ENCODE results near the gene TBX15.

The TBX15 gene

DNA sequence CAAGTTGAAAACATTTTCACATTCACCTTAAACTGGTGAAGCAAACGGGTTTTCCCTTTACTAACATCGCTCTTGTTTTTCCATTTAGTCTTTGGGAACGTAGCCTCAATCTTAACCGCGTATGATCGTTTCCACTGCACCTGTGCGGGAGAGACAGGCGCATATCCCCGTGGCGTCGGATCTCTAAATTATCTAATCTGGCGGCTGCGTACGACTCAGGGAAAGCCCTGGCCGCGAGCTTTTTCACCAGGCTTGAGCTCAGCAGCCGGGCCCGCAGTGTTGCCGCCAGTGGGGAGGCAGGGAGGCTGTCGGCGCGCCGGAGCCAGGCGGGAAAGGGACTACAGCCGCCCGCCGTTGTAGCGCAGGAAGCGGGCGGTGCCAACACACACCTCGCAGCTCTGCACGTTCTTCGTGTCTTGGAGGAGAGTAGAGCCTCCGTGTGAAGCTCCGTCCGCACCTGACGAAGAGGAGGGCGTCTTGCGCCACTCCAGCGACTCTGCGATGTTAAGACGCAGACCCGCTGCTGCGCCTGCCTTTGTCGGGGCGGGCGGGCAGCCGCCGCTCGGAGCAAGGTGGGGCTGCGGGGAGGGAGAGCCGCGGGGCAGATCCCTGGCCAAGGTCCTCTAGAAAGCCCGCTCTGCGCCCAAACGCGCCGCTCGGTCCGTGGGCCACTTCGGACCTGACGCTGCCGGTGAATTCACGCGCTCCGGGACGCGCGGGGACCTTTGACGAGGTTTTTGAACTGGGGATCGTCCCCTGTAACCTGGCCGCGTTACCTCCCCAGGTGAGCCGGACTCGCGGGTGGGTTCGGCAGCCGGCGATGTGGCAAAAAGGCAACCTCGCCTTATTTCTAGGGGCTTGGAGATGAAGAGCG, 18.5 kb upstream of the TBX15 start:
- ATAC-seq (no peak), DNase-seq (ENCODE audit: low spot score in 2 of 2) (no peak)
- Mint-ChIP-seq H3K27ac (no peak overlapping the region), H3K9me3 (peaks cover 3% of the 10 kb centered on the region), H3K36me3 (peaks cover 4% of the 10 kb centered on the region), H3K4me1 (peaks cover 22% of the 10 kb centered on the region), H3K4me3 (no peak overlapping the region)

DNA sequence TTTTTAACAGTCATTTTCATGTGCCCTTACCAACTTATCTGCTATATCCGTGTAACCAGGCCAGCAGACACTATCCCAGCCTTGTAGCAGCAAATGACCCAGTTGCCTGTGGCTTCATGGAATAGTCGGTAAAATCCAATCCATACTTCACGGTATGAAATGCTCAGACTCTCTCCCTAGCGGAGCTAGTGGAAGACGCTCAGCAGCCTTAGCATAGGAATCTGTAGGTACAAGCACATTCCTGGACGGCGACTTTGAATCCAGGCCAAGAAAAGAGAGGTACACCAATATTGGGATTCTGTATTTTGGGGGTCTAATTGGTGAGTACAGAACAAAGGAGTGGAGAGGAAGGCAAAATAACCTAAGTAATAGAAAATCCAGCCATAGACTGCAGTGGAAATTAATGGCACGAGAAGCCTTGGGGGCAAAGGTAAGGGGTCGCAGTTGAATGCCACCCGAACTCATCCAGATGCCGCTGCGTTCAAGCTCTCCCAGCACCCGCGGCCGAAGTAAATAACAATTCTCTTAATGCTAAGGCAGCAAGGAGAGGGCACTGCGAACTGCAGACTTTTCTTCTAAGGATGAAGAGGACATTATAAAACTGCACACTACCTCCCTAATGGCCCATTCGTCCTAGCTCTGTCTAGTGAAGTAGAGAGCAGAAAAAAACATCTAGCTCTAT, 17.7 kb upstream of the TBX15 start:
- DNase-seq (ENCODE audit: low spot score in 2 of 2) (no peak), ATAC-seq (no peak)
- Mint-ChIP-seq H3K27ac (no peak overlapping the region), H3K9me3 (peaks cover 3% of the 10 kb centered on the region), H3K4me3 (no peak overlapping the region), H3K4me1 (peaks cover 22% of the 10 kb centered on the region), H3K36me3 (peaks cover 4% of the 10 kb centered on the region)

DNA sequence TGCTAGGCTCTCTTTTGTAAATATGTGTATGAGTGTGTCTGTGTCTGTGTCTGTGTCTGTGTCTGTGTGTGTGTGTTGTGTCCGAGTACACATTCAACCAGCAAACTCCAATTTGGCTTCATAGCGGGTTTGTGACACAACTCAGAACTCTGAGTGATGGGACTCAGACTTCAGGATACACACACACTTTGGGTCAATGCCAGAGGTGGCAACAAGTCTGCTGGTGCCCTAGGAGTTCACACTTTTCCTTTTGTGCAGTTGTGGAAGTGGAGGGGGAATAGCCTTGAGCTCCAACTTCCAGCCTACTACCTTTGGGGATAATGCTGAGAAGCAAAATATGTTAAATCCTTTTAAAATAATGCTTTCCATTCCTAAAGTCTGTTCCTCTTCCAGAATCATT, 16.6 kb upstream of the TBX15 start:
- H3K4me3 Mint-ChIP-seq = no peak overlapping the region
- H3K4me1 Mint-ChIP-seq = peaks cover 22% of the 10 kb centered on the region
- DNase-seq (ENCODE audit: low spot score in 2 of 2) = no peak
- peaks cover 4% of the 10 kb centered on the region for H3K36me3 Mint-ChIP-seq
- H3K9me3 Mint-ChIP-seq = peaks cover 3% of the 10 kb centered on the region
- no peak for ATAC-seq
- no peak overlapping the region for H3K27ac Mint-ChIP-seq

DNA sequence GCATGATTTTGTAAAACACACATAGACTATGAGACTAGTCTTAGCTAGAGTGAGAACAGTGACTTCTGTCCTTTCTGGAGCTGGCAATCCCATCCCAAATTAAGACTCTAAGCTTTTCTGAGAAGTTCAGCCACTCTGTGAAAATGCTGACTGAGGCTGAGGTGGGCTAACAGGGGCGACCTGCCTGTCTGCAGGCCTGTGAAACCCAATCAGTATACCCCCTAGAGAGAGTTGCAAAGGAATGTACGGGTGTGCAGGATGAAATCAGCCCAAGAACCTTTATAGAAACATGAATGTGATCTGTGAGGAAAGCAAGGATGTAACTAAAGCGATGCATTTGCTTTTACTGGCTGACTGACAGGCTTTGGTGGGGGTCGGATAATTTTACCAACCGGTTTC, 16.0 kb upstream of the TBX15 start:
- peaks cover 4% of the 10 kb centered on the region for H3K36me3 Mint-ChIP-seq
- ATAC-seq (no peak), DNase-seq (ENCODE audit: low spot score in 2 of 2) (no peak)
- H3K4me1 Mint-ChIP-seq = peaks cover 18% of the 10 kb centered on the region
- H3K9me3 Mint-ChIP-seq = peaks cover 3% of the 10 kb centered on the region
- no peak overlapping the region for H3K4me3 Mint-ChIP-seq
- no peak overlapping the region for H3K27ac Mint-ChIP-seq

DNA sequence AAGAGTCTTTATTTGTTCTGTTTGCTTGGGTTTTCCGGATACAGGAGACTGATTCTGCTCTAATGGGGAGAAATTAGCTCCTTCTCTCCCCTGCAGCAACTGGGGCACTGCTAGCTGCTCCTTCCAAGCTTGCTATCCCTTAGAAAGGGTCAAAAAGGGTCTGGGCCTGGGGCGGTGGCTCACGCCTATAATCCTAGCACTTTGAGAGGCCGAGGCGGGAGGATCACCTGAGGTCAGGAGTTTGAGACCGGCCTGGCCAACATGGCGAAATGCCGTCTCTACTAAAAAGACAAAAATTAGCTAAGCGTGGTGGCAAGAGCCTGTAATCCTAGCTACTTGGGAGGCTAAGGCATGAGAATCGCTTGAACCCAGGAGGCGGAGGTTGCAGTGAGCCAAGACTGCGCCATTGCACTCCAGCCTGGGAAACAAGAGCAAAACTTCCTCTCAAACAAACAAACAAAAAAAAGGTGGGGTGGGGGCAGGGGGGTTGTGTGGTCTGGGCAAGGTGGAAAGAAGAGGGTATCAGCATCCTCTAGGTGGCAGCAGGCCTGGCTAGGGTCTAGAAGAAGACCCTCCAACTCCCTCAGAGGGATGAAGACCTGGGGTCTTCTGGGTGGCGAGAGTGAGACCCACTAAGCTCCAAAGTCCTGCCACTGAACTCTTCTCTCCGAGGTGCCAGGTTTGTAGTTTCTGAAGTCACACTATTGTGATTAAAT, 15.4 kb upstream of the TBX15 start:
- Mint-ChIP-seq H3K9me3 (no peaks in the 10 kb centered on the region), H3K4me3 (no peak overlapping the region), H3K4me1 (peaks cover 13% of the 10 kb centered on the region), H3K27ac (no peak overlapping the region), H3K36me3 (peaks cover 3% of the 10 kb centered on the region)
- no peak for ATAC-seq
- DNase-seq (ENCODE audit: low spot score in 2 of 2) = no peak

DNA sequence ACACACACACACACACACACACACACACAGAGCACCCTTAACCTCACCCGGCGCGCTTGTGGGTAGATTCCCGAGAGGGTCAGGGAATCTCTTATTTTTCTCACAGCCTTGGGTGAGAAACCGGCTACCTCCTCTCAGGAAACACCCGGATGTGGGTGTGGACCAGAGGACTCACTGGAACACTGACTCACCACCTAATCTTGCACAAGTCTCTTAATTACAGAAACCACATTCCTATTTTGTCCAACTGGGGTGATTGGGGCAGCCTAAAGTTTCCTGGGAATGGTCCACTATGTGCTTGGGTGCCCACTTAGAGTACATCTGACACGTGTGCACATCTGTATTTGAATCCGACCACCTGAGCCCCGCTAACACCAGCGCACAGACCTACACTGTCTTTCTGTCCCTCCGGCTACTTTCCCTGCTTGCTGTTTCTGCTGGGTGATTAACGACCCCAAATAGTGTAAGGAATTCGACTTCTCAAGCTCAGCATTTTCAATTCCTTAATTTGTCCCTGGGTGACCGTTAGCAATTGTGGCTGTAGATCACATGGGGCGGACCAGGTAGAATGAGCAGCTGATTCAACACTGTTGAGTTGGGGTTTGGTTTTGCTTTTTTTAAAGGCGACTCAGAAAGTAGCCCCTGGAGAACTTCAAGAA, 14.0 kb upstream of the TBX15 start:
- DNase-seq (ENCODE audit: low spot score in 2 of 2) (no peak), ATAC-seq (no peak)
- H3K36me3 Mint-ChIP-seq = no peaks in the 10 kb centered on the region
- no peaks in the 10 kb centered on the region for H3K9me3 Mint-ChIP-seq
- peaks cover 7% of the 10 kb centered on the region for H3K4me1 Mint-ChIP-seq
- H3K27ac Mint-ChIP-seq = no peak overlapping the region
- H3K4me3 Mint-ChIP-seq = no peak overlapping the region

DNA sequence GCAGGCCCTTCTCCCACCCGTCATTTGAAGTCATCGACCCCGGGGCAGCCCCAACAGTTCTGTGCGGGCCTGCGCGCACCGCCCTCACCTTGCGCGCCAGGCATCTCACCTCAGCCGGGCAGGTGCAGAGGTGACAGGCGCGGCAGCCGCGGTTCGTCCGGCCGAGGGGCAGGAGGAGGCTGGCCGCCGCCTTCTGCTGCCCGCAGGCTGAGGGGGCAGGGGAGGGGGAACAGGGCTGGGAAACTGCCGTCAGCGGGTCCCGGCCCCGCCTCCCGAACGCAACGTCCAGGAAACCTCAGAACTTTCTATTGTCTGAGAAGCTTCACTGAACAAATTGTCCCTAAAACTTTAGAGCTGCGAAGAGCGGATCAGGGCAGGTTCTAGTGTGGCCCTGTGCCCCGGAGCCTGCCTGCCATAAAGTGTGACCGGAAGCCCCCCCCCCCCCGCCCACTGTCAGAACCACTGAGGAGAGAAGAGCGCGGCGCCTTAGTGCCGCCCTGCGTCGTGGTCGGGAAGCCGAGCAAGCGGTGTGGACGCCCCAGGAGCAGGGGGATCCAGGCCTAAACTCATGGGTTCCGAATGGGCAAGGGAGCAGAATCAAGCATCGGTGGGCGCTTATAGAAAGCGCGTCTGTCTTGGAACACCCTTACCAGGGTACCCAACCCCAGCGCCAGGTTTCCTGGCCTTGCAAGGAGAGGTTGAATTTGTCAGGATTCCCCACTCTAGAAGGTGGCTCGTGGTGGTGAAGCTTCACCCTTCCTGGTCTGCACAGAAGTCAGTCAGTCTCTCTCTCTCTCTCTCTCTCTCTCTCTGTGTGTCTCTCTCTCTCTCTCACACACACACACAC, 13.3 kb upstream of the TBX15 start:
- Mint-ChIP-seq H3K4me3 (no peak overlapping the region), H3K27ac (no peak overlapping the region), H3K4me1 (peaks cover 7% of the 10 kb centered on the region), H3K36me3 (no peaks in the 10 kb centered on the region), H3K9me3 (no peaks in the 10 kb centered on the region)
- ATAC-seq (no peak), DNase-seq (ENCODE audit: low spot score in 2 of 2) (no peak)

DNA sequence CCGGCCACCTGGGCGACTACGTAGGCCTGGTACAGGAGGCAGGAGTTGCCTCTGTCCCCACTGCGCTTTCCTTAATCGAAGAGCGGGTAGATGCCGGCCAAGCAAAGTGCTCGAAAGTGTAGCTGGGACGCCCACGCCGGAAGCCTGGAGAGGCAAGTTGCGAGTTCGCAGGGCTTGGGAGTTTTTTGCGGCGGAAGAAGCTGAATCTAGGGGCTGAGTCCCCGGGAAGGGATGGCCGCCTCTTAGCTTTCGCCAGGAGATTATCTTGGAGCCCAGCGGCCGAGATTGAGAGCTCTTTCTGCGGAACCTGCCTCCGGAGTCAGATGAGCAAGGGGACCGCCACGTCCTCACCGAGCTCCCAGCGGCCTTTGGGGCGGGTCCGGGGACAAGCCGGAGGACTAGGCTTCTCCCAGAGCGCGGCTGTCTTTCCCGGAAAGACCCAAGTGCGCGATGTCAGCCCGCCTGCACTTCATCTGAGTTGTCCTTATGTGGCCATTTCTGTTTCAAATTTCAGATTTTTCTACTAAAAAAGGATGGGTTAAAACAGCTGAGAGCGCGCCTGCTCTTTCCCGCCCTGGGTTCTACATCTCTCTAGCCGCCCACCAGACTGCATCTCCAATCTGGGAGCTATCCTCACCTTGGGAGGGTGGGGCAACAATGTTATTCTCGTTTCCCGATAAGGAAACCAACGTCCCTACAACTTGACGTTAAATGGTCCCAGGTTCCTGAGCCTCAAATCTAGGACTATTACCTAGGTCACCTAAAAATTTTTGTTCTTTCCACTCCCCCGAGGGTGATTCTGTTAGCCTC, 12.4 kb upstream of the TBX15 start:
- Mint-ChIP-seq H3K4me3 (no peak overlapping the region), H3K4me1 (peaks cover 7% of the 10 kb centered on the region), H3K27ac (no peak overlapping the region), H3K9me3 (no peaks in the 10 kb centered on the region), H3K36me3 (no peaks in the 10 kb centered on the region)
- DNase-seq (ENCODE audit: low spot score in 2 of 2) (no peak), ATAC-seq (no peak)

DNA sequence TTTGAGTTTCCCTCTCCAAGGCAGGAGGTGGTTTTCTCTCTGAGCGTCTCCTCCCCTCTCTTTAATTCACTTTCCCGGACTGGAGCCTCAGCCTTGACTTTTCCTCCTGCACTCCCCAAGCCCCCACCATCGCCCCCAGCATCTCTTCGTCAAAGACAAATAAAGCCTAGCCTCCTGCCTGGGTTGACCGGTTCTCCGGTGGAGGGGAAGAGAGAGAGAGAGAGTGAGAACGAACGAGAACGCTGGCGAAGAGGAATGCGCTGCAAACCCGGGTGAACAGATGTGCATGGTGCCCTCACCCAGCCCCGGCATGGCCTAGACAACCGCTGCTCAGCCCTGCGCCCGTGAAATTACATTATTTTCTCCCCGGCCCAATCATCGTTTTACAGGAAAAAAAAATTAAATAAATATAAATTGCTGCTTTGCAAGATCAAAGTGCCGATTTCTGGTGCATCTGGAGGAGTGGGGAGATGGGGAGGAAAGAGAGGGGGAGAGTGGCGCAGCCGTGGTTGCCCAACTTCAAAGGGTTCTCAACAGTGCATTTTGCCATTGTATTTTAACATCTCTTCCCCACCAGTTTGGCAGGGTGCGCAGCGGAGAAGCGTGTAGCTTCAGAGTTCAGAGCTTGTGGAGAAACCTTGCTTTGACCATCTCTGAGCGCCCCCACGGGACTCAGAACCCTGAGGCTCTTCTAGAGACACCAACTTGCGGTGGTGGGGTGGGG, 11.4 kb upstream of the TBX15 start:
- Mint-ChIP-seq H3K4me1 (peaks cover 7% of the 10 kb centered on the region), H3K4me3 (no peak overlapping the region), H3K9me3 (no peaks in the 10 kb centered on the region), H3K36me3 (no peaks in the 10 kb centered on the region), H3K27ac (no peak overlapping the region)
- ATAC-seq (no peak), DNase-seq (ENCODE audit: low spot score in 2 of 2) (no peak)

DNA sequence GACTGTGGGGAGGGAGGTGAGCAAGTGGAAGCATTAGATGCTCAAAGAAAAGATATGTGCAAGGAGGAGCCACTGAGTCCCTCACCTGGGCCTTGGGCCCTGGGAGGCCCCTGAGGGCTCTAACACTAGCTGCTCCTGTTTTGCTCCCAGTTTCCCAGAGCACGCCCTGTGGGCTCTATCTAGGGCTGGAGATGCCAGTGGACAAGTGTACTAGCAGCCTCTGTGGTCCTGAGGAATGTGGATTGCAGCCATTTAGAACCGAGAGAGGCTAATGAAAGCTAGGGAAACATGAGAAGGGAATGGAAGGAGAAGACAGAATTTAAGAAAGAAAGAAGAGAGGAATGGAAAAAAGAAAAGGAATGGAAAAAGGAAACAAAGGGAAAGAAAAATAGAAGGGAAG, 10.0 kb upstream of the TBX15 start:
- peaks cover 7% of the 10 kb centered on the region for H3K4me1 Mint-ChIP-seq
- H3K9me3 Mint-ChIP-seq = peaks cover 3% of the 10 kb centered on the region
- no peak for DNase-seq (ENCODE audit: low spot score in 2 of 2)
- H3K4me3 Mint-ChIP-seq = no peak overlapping the region
- H3K27ac Mint-ChIP-seq = no peak overlapping the region
- no peaks in the 10 kb centered on the region for H3K36me3 Mint-ChIP-seq
- ATAC-seq = no peak

DNA sequence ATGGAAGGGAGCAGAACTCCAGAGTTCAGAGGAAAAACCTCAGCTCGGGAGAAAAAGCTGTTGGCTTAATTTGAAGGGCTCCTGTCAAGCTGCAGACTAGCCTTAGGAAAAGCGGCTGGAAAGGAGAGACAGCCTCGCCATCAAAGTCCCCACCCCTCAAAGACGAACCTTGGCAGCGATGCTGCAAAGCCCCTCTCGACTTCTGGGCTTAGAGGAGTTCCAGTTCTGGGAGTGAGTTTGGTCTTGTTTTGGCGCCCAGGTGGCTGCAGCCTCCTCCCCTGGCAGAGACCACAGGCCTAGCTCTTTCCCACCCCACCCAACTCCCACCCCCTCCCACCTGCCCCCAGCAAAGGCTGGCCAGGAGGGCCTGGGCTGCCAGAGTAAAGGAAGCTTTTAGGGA, 9.1 kb upstream of the TBX15 start:
- Mint-ChIP-seq H3K36me3 (no peaks in the 10 kb centered on the region), H3K9me3 (peaks cover 3% of the 10 kb centered on the region), H3K4me1 (peaks cover 5% of the 10 kb centered on the region), H3K4me3 (no peak overlapping the region), H3K27ac (no peak overlapping the region)
- DNase-seq (ENCODE audit: low spot score in 2 of 2) (no peak), ATAC-seq (no peak)

DNA sequence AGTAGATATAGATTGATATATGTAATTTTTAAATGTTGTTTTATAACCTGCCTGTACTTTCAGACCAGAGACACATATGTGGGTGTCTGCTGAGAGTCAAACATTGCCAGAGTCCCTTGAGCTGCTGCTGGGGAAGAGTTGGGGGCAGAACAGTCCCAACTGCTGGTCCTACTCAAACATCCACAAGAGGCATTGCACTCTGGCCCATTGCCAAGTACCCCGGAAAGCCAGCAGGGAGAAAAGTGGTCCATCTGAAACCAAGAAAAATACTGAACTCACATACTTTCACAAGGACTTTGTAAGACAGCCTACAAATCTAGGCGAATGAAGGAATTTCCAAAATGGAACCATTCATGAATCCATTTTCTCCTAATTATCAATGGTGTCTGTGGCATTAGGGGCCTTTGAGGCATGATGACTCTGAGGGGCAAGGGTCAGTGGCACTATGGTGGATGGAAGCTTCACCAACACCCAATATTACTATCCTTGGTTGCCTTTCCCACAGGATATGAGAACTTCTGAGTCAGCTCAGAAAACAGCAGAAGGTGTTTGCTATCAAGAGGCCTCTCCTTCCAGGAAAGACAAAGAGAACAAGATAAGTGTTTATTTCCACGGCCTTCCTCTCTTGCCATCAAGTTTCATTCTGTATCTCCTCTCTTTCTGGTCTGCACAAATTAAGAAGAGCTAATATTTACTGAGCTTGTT, 7.3 kb upstream of the TBX15 start:
- ATAC-seq (no peak), DNase-seq (ENCODE audit: low spot score in 2 of 2) (no peak)
- no peaks in the 10 kb centered on the region for H3K36me3 Mint-ChIP-seq
- no peak overlapping the region for H3K27ac Mint-ChIP-seq
- H3K4me3 Mint-ChIP-seq = no peak overlapping the region
- H3K4me1 Mint-ChIP-seq = no peaks in the 10 kb centered on the region
- H3K9me3 Mint-ChIP-seq = peaks cover 3% of the 10 kb centered on the region

DNA sequence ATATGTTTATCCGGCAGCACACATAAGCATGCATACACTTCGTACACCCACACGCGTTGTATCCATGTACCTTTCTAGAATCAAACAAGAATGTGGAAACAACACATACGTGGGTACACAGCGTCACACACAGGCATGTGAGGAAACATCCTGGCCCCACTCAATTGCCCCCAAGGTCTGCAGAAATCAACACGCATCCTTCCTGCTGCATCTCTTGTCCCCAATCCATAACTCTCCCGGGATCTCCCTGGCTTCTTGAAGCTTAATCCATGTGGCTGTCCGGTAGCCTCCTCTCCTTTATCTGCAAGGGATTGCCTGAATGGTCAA, 5.5 kb upstream of the TBX15 start:
- Mint-ChIP-seq H3K4me1 (no peaks in the 10 kb centered on the region), H3K27ac (no peak overlapping the region), H3K4me3 (no peak overlapping the region), H3K36me3 (no peaks in the 10 kb centered on the region), H3K9me3 (peaks cover 3% of the 10 kb centered on the region)
- ATAC-seq (no peak), DNase-seq (ENCODE audit: low spot score in 2 of 2) (no peak)

All from stimulated activated effector memory CD8-positive, alpha-beta T cell treated with anti-CD3 and anti-CD28 coated beads, Interleukin-12 subunit alpha, Interleukin-12 subunit beta, amount 100 ng/mL, for 72 hours (primary cell).